ENCODE measurements around the gene TRHDE.

The TRHDE gene

DNA sequence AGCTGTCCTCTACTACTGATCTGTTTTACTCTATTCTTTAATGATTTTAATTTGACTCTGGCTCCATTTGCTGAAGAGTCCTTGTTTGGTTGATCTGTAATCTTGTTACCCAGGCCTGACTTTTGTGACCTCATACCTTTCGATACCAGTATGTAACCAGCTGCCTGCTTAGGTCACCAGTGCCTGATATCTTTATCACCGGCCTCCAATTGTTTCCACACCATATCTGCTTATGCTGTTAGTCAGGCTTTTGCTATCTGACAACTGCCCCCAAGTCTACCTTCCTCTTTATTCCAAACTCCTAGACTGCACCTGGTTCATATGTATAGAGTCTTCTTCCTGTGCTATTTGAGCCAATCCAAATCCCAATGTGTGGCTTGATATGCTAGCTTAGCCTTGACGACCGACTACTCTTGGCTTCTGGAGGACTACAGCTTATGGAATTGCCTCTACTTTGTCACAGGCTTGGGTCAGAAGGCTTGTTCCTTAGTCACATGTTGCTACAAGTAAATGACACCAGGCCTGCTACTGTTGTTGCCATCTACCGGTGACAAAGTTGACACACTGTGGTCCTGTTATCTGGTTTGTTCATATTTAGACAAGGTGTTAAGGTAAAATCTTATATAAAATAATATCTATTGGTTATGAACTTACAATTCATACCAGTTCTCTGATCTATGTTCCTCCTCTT lies 193.9 kb downstream of the TRHDE start:
- Histone ChIP-seq H3K4me3 (ENCODE audit: low read length) (no peak overlapping the region), H3K27me3 (ENCODE audit: control insufficient read depth, insufficient read depth, low read length) (no peaks in the 10 kb centered on the region), H3K4me1 (ENCODE audit: control insufficient read depth, insufficient read depth, low read length) (no peaks in the 10 kb centered on the region), H3K36me3 (ENCODE audit: control insufficient read depth, insufficient read depth, low read length) (no peaks in the 10 kb centered on the region), H3K9ac (ENCODE audit: low read length) (no peak overlapping the region), H3K27ac (ENCODE audit: low read depth, low read length) (no peak overlapping the region)

DNA sequence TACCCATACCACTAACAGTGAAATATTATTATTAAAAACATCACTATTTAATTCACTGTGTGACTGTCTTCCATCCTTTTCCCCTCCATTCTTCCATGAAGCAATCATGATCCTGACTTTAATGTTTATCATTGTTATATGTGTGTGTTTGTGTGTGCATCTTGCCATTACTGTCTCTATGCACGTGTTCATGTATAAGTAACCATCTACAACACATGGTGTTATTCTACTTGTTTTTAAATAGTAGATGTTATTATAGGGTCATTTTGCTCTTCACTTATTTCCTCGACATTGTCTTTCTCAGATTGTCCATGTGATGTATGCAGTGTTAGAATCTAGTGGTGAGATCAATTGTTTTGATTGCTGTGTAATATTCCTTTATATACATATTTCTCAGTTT lies 195.8 kb downstream of the TRHDE start:
- Histone ChIP-seq H3K4me1 (ENCODE audit: control insufficient read depth, insufficient read depth, low read length) (no peaks in the 10 kb centered on the region), H3K27ac (ENCODE audit: low read depth, low read length) (no peak overlapping the region)

DNA sequence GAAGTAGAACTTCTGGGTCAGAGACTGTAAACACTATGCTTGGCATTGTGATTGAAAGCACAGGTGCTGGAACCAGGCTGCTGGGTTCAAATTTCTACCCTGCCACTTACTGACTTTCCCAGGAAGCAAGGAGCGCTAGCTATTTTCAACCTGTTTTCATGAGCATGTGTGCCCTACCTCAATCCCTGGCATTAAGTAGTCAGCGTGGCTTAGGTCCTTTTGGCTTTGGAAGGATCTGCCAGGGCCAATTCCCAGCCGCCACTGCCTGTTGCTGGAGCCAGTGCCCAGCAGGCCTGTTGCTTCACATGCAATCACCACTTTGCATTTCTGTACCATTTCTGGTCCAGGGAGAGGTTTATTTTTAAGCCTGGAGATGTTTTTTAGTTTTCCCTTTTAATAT lies 196.3 kb downstream of the TRHDE start:
- Histone ChIP-seq H3K9ac (ENCODE audit: low read length) (no peak overlapping the region), H3K27me3 (ENCODE audit: control insufficient read depth, insufficient read depth, low read length) (no peaks in the 10 kb centered on the region), H3K4me1 (ENCODE audit: control insufficient read depth, insufficient read depth, low read length) (no peaks in the 10 kb centered on the region), H3K27ac (ENCODE audit: low read depth, low read length) (no peak overlapping the region), H3K4me3 (ENCODE audit: low read length) (no peak overlapping the region), H3K36me3 (ENCODE audit: control insufficient read depth, insufficient read depth, low read length) (no peaks in the 10 kb centered on the region)

More for the DNA sequence above, 195.8 kb downstream of the TRHDE start:
- no peaks in the 10 kb centered on the region for H3K36me3 ChIP-seq (ENCODE audit: control insufficient read depth, insufficient read depth, low read length)
- H3K9ac ChIP-seq (ENCODE audit: low read length): no peak overlapping the region
- no peaks in the 10 kb centered on the region for H3K27me3 ChIP-seq (ENCODE audit: control insufficient read depth, insufficient read depth, low read length)
- no peak overlapping the region for H3K4me3 ChIP-seq (ENCODE audit: low read length)

DNA sequence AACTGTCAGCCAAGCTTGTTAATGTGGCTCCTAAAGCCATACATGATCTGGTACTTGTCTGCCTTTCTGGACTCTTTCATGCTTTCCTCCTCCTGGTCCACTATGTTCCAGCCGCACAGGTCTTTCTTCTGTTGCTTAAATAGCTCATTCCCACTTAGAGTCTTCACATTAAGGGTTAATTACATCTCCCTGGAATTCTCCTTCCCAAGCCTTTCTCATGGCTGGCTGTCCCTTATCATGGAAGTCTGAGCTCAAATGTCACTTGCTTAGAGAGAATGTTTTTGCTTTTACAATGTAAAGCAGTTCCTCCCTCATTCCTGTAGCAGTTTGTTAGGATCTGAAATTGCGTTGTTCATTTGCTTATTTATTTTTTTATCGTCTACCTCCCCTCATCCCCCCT lies 199.6 kb downstream of the TRHDE start:
- no peak overlapping the region for H3K9ac ChIP-seq (ENCODE audit: low read length)
- no peaks in the 10 kb centered on the region for H3K36me3 ChIP-seq (ENCODE audit: control insufficient read depth, insufficient read depth, low read length)
- no peak overlapping the region for H3K4me3 ChIP-seq (ENCODE audit: low read length)
- no peak overlapping the region for H3K27ac ChIP-seq (ENCODE audit: low read depth, low read length)
- no peaks in the 10 kb centered on the region for H3K4me1 ChIP-seq (ENCODE audit: control insufficient read depth, insufficient read depth, low read length)
- no peaks in the 10 kb centered on the region for H3K27me3 ChIP-seq (ENCODE audit: control insufficient read depth, insufficient read depth, low read length)

DNA sequence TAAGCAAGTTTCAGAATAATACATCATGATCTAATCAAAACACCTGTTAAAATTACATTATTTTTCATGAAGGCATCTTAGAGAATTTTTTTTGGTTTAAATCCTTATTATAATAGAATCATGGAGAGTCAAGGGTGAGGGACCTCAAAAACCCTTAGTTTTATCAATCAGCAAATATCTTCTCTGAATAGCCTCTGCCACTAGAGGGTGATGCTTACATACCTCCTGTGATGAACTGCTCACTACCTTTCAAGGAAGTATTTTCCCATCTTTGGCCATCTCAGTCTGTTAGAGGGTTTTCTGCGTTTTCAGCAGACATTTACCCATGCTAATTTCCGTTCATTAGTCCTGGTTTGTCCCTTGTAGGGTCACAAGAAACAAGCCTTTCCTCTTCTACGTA lies 200.2 kb downstream of the TRHDE start:
- Histone ChIP-seq H3K4me1 (ENCODE audit: control insufficient read depth, insufficient read depth, low read length) (no peaks in the 10 kb centered on the region), H3K36me3 (ENCODE audit: control insufficient read depth, insufficient read depth, low read length) (no peaks in the 10 kb centered on the region), H3K9ac (ENCODE audit: low read length) (no peak overlapping the region), H3K27ac (ENCODE audit: low read depth, low read length) (no peak overlapping the region), H3K27me3 (ENCODE audit: control insufficient read depth, insufficient read depth, low read length) (no peaks in the 10 kb centered on the region), H3K4me3 (ENCODE audit: low read length) (no peak overlapping the region)

DNA sequence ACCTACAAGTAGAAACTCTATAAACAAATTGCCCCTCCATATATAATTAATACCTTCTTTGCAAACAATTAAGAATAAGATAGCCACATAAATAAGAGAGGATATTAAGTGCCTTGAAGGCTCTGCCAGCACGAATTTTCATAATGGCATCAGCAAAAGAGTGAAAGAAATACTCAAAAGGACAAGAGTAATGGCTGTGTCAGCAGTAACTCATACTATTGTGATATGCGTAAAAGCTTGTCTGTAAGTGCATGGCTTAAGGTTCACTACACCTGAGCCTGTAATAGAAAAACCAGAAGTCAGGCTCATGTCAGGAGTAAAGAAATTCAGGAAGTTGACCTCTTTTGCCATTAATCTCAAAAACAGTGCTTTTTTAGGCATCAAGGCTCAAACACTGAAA lies 204.1 kb downstream of the TRHDE start:
- no peak overlapping the region for H3K27ac ChIP-seq (ENCODE audit: low read depth, low read length)
- H3K9ac ChIP-seq (ENCODE audit: low read length): no peak overlapping the region
- H3K27me3 ChIP-seq (ENCODE audit: control insufficient read depth, insufficient read depth, low read length): no peaks in the 10 kb centered on the region
- no peak overlapping the region for H3K4me3 ChIP-seq (ENCODE audit: low read length)
- H3K36me3 ChIP-seq (ENCODE audit: control insufficient read depth, insufficient read depth, low read length): no peaks in the 10 kb centered on the region
- no peaks in the 10 kb centered on the region for H3K4me1 ChIP-seq (ENCODE audit: control insufficient read depth, insufficient read depth, low read length)

DNA sequence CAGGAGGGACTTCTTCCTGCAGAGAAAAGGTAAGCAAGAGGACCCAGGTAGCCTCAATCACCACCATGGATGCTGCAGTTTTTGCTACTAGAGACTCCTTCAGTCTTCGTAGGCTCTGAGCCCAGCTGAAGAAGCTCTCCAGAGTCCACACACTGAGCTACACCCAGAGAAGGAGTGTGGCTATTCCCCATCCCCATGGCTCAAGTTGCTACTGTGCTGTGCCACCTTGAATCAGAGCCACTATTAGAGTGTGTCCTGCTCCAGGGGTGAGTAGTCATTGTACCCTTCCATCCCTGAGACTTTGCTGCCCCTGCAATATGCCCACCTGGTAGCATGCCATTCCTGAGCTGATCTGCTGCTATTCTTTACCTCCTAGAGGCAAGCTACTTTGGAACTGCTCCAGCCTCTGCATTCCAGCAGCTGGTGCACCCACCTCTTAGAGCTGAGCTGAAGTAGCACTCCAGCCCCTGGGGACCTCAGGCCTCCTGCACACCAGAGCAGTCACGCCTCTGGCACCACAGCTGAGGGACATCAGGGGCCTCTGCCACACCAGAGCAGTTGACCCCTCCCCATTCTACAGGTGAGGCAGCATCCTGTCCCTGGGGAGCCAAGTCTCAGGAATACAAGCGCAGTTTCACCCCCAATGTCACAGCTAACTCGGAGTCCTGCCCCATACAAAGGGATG lies 213.0 kb downstream of the TRHDE start:
- Histone ChIP-seq H3K4me1 (ENCODE audit: control insufficient read depth, insufficient read depth, low read length) (no peaks in the 10 kb centered on the region), H3K4me3 (ENCODE audit: low read length) (no peak overlapping the region), H3K27ac (ENCODE audit: low read depth, low read length) (no peak overlapping the region), H3K9ac (ENCODE audit: low read length) (no peak overlapping the region), H3K27me3 (ENCODE audit: control insufficient read depth, insufficient read depth, low read length) (no peaks in the 10 kb centered on the region), H3K36me3 (ENCODE audit: control insufficient read depth, insufficient read depth, low read length) (peaks cover 3% of the 10 kb centered on the region)

DNA sequence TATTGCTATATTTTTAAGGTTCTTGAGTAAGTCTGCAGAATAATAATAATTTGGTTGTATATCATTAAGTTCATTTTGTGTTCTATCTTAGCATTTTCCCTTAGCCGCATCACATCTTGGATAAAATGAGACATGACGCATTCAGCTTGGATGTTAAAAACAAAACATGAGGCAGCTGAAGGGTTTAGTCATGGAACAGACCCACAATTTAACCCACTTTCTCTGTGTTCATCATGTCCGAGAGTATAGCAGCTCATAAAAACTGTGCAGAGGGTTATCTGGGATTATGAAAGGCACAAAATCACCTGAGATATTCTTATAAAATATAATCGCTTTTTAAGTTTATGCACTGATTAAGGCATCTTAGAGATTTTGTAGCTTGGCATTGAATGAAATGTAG lies 219.3 kb downstream of the TRHDE start:
- H3K4me3 ChIP-seq (ENCODE audit: low read length): no peak overlapping the region
- H3K36me3 ChIP-seq (ENCODE audit: control insufficient read depth, insufficient read depth, low read length): no peaks in the 10 kb centered on the region
- H3K27me3 ChIP-seq (ENCODE audit: control insufficient read depth, insufficient read depth, low read length): no peaks in the 10 kb centered on the region
- no peak overlapping the region for H3K27ac ChIP-seq (ENCODE audit: low read depth, low read length)
- H3K4me1 ChIP-seq (ENCODE audit: control insufficient read depth, insufficient read depth, low read length): no peaks in the 10 kb centered on the region
- H3K9ac ChIP-seq (ENCODE audit: low read length): no peak overlapping the region

DNA sequence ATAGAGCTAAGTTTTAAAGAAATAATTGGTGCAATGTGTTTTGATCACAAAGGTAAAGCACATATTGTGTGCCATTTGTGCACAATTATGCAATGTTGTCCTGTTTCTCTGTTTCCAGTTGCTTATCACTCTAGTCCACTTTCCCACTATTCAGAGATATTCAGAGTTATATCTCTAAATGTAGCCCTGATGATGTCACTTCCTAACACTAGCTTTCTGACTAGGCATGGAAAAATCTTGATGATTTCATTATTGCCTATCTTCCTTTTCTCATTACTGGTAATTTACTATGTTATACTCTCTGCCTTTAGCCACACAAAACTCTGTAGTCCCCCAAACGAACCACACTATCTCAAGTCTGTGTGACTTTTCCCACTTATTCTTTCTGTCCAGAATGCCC lies 221.2 kb downstream of the TRHDE start:
- Histone ChIP-seq H3K4me3 (ENCODE audit: low read length) (no peak overlapping the region), H3K27ac (ENCODE audit: low read depth, low read length) (no peak overlapping the region), H3K36me3 (ENCODE audit: control insufficient read depth, insufficient read depth, low read length) (no peaks in the 10 kb centered on the region), H3K27me3 (ENCODE audit: control insufficient read depth, insufficient read depth, low read length) (no peaks in the 10 kb centered on the region), H3K4me1 (ENCODE audit: control insufficient read depth, insufficient read depth, low read length) (no peaks in the 10 kb centered on the region), H3K9ac (ENCODE audit: low read length) (no peak overlapping the region)

DNA sequence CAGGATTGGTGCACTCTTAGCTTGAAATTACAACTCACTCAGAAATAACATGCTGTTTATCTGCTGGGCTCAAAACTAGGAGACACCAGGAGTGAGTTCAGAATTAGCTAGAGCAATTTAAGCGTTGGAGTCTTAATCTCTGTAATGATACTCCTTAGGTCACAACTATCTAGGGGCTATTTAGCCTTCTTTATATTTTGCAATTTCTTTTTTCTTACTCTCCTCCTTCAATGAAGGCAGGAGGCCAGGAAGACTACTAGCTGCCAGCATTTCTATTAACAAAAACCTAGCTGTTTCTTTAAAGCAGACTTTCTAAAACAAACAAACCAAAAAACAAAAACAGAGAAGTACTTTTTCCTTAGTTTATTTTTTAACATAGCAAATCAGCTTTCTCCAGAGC lies 226.2 kb downstream of the TRHDE start:
- Histone ChIP-seq H3K27me3 (ENCODE audit: control insufficient read depth, insufficient read depth, low read length) (no peaks in the 10 kb centered on the region), H3K4me1 (ENCODE audit: control insufficient read depth, insufficient read depth, low read length) (no peaks in the 10 kb centered on the region), H3K9ac (ENCODE audit: low read length) (no peak overlapping the region), H3K4me3 (ENCODE audit: low read length) (no peak overlapping the region), H3K36me3 (ENCODE audit: control insufficient read depth, insufficient read depth, low read length) (no peaks in the 10 kb centered on the region), H3K27ac (ENCODE audit: low read depth, low read length) (no peak overlapping the region)

DNA sequence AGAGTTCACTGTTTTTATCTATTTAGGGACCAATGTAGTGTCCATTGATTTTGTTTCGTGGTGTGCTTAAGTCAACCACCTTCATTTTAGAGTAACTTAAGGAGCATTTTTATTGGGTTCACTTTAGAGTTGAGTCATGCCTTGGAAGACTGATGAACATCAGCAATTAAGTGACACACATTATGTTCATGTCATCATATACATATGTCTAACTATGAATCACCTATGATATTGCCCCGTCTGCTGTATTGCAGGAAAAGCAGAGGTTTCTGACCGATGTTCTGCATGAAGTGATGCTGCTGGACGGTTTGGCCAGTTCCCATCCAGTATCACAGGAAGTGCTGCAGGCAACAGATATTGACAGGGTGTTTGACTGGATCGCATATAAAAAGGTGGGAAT lies 227.1 kb downstream of the TRHDE start:
- Histone ChIP-seq H3K36me3 (ENCODE audit: control insufficient read depth, insufficient read depth, low read length) (no peaks in the 10 kb centered on the region), H3K4me3 (ENCODE audit: low read length) (no peak overlapping the region), H3K27me3 (ENCODE audit: control insufficient read depth, insufficient read depth, low read length) (no peaks in the 10 kb centered on the region), H3K4me1 (ENCODE audit: control insufficient read depth, insufficient read depth, low read length) (no peaks in the 10 kb centered on the region), H3K27ac (ENCODE audit: low read depth, low read length) (no peak overlapping the region), H3K9ac (ENCODE audit: low read length) (no peak overlapping the region)

DNA sequence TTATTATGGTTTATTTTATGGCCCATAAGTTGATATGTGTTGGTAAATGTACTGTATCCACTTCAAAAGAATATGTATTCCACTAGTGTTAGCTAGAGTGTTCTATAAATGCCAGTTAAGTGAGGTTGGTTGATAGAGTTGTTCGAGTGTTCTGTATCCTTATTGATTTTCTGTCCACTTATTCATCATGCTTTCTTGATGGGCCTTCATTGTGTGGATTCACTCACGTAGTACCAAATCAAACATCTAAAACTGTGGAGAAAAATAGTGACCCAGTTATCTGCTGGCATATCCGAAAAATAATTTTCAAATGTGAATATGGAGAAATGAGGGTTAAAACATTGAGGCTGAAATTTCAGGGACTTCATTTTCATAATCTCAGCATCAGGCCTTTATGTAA lies 230.4 kb downstream of the TRHDE start:
- H3K4me1 ChIP-seq (ENCODE audit: control insufficient read depth, insufficient read depth, low read length): no peaks in the 10 kb centered on the region
- H3K4me3 ChIP-seq (ENCODE audit: low read length): no peak overlapping the region
- H3K27ac ChIP-seq (ENCODE audit: low read depth, low read length): no peak overlapping the region
- no peaks in the 10 kb centered on the region for H3K27me3 ChIP-seq (ENCODE audit: control insufficient read depth, insufficient read depth, low read length)
- H3K9ac ChIP-seq (ENCODE audit: low read length): no peak overlapping the region
- no peaks in the 10 kb centered on the region for H3K36me3 ChIP-seq (ENCODE audit: control insufficient read depth, insufficient read depth, low read length)

DNA sequence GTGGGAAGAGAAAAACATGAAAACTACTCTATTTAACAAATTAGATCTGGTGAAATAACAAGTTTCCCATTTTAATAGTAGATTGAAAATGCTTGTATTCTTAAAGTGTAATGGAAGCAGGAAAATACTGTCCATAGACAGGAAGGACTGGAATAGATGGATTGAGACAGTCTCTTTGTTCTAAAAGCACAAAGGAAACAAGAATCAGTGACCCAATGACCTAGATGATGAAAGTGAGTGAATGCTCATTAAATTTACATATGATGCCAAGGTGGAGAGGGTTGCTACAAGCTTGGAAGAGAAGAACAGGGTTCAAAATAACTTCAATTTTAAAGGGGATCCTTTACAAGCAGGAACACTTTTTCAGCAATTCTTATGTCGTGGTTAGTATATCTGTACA lies 233.1 kb downstream of the TRHDE start:
- no peaks in the 10 kb centered on the region for H3K4me1 ChIP-seq (ENCODE audit: control insufficient read depth, insufficient read depth, low read length)
- no peak overlapping the region for H3K4me3 ChIP-seq (ENCODE audit: low read length)
- H3K36me3 ChIP-seq (ENCODE audit: control insufficient read depth, insufficient read depth, low read length): no peaks in the 10 kb centered on the region
- no peak overlapping the region for H3K9ac ChIP-seq (ENCODE audit: low read length)
- H3K27me3 ChIP-seq (ENCODE audit: control insufficient read depth, insufficient read depth, low read length): no peaks in the 10 kb centered on the region
- H3K27ac ChIP-seq (ENCODE audit: low read depth, low read length): no peak overlapping the region

All from rectal smooth muscle tissue (tissue), 1 donor.